ENCODE measurements around the gene SDHAF2. TPM values are rescaled to one million over a fixed set of nuclear protein-coding genes. Genes with fewer than 3 reads are reported as not detected.

The SDHAF2 gene
- total and polyA plus RNA-seq, 9 of the 15 experiments (the other 6 are each of a cell fraction or from before 2014, with no cell fraction given): 21.2 to 144 (median 40.4) TPM

DNA sequence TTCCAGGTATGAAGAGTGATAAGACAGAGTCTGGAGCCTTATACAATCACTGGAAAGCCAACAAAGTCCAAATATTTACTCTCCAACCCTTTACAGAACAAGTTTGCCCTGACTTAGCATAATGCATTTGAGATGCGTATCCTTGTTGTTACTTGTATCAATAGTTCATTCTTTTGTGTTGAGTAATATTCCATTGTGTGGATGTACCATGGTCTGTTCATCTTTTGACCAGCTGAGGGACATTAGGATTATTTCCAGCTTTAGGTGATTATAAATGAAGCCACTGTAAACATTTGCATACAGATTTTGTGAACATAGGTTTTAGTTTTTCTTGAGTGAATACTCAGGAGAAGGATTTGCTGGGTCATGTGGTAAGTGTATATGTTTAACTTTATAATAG is 9.7 kb downstream of the SDHAF2 start:
- WGBS (ENCODE audit: insufficient coverage, low coverage, missing lambda C conversion rate): 100% methylated on average over 1 of the region's 1 CpG
- ATAC-seq (no peak), DNase-seq (ENCODE audit: extremely low read depth in 1 of 4, low spot score in 3 of 4) (no peak), FAIRE-seq (no peak)
- BruUV-seq (replicated peaks): TSS peak; percentile 13
- ChIA-PET POLR2A (interaction anchor here (0.6 to 3.7 kb wide), 5 partner anchors 10 to 77 kb away, joined by 3 to 15 read pairs (median 4); partner anchors contain the start of genes CPSF7 and SDHAF2), CTCF (ENCODE audit: low intra/inter-chr PET ratio) (no interaction called here)
- H3K27me3 ChIP-seq (ENCODE audit: control insufficient read depth in 2 of 2, insufficient read depth in 2 of 2, low read length in 2 of 2): no peaks in the 10 kb centered on the region
- H3K4me3 ChIP-seq: no peak overlapping the region
- H4K20me1 ChIP-seq (replicated peaks; ENCODE audit: control insufficient read depth, insufficient read depth, low read length): no peaks in the 10 kb centered on the region; the same call in 1 of the 2 replicates
- no peak overlapping the region for H3K27ac ChIP-seq (ENCODE audit: extremely low read depth, low read depth, low read length)
- H3K36me3 ChIP-seq (ENCODE audit: control insufficient read depth, insufficient read depth, low read length): peaks cover 74% of the 10 kb centered on the region
- no peaks in the 10 kb centered on the region for H3K9me3 ChIP-seq (replicated peaks; ENCODE audit: control insufficient read depth, insufficient read depth, low read depth, low read length)
- in situ Hi-C loops (cut with MboI) (no loop called here), intact Hi-C loops (cut with micrococcal nuclease) (no loop called here)
- peaks cover 49% of the 10 kb centered on the region for H3K79me2 ChIP-seq (ENCODE audit: control insufficient read depth, insufficient read depth, low read length)
- no peaks in the 10 kb centered on the region for H3K9me1 ChIP-seq (ENCODE audit: control insufficient read depth, insufficient read depth, low read length)
- H3K4me2 ChIP-seq (ENCODE audit: insufficient read depth, low read length): no peak overlapping the region
- H3K9ac ChIP-seq (ENCODE audit: insufficient read depth in 1 of 2, low read depth in 2 of 2, low read length in 2 of 2): no peak overlapping the region
- H2AFZ ChIP-seq (ENCODE audit: low read depth, low read length): no peak overlapping the region
- H3K4me1 ChIP-seq (replicated peaks in 1 of 2; ENCODE audit: control insufficient read depth in 2 of 2, insufficient read depth in 2 of 2, low read length in 2 of 2): peaks cover 0 to 2% of the 10 kb centered on the region in 2 experiments; a peak in 2 of 5 replicates
- no peak for TF ChIP-seq EZH2 (IDR thresholded peaks at IDR 0.05; ENCODE audit: borderline replicate concordance, low read depth, low read length)
- no peak for TF ChIP-seq SNRNP70 (optimal IDR thresholded peaks at IDR 0.05; ENCODE audit: low read depth, low read length)
- TF ChIP-seq ZNF551 (CRISPR knock-in tag; IDR thresholded peaks at IDR 0.05): no peak
- TF ChIP-seq, protein P1, sequence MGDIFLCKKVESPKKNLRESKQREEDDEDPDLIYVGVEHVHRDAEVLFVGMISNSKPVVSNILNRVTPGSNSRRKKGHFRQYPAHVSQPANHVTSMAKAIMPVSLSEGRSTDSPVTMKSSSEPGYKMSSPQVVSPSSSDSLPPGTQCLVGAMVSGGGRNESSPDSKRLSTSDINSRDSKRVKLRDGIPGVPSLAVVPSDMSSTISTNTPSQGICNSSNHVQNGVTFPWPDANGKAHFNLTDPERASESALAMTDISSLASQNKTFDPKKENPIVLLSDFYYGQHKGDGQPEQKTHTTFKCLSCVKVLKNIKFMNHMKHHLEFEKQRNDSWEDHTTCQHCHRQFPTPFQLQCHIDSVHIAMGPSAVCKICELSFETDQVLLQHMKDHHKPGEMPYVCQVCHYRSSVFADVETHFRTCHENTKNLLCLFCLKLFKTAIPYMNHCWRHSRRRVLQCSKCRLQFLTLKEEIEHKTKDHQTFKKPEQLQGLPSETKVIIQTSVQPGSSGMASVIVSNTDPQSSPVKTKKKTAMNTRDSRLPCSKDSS (IDR thresholded peaks at IDR 0.05; ENCODE audit: low read depth, partially characterized antibody): no peak
- TF ChIP-seq HNRNPH1 (optimal IDR thresholded peaks at IDR 0.05; ENCODE audit: low read depth, low read length): no peak
- no peak for TF ChIP-seq MCM3 (IDR thresholded peaks at IDR 0.05)
- TF ChIP-seq, protein P2, sequence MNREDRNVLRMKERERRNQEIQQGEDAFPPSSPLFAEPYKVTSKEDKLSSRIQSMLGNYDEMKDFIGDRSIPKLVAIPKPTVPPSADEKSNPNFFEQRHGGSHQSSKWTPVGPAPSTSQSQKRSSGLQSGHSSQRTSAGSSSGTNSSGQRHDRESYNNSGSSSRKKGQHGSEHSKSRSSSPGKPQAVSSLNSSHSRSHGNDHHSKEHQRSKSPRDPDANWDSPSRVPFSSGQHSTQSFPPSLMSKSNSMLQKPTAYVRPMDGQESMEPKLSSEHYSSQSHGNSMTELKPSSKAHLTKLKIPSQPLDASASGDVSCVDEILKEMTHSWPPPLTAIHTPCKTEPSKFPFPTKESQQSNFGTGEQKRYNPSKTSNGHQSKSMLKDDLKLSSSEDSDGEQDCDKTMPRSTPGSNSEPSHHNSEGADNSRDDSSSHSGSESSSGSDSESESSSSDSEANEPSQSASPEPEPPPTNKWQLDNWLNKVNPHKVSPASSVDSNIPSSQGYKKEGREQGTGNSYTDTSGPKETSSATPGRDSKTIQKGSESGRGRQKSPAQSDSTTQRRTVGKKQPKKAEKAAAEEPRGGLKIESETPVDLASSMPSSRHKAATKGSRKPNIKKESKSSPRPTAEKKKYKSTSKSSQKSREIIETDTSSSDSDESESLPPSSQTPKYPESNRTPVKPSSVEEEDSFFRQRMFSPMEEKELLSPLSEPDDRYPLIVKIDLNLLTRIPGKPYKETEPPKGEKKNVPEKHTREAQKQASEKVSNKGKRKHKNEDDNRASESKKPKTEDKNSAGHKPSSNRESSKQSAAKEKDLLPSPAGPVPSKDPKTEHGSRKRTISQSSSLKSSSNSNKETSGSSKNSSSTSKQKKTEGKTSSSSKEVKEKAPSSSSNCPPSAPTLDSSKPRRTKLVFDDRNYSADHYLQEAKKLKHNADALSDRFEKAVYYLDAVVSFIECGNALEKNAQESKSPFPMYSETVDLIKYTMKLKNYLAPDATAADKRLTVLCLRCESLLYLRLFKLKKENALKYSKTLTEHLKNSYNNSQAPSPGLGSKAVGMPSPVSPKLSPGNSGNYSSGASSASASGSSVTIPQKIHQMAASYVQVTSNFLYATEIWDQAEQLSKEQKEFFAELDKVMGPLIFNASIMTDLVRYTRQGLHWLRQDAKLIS (CRISPR knock-in tag; IDR thresholded peaks at IDR 0.05): no peak
- no peak for TF ChIP-seq PYGO2 (tag; IDR thresholded peaks at IDR 0.05)
- no peak for TF ChIP-seq SIN3B (IDR thresholded peaks at IDR 0.05; ENCODE audit: low read depth)
- no peak for TF ChIP-seq SPI1 (IDR thresholded peaks at IDR 0.05; ENCODE audit: borderline replicate concordance, low read depth, low read length)
- TF ChIP-seq FOXK1 (CRISPR knock-in tag; IDR thresholded peaks at IDR 0.05; ENCODE audit: borderline replicate concordance): no peak
- TF ChIP-seq, protein P3, sequence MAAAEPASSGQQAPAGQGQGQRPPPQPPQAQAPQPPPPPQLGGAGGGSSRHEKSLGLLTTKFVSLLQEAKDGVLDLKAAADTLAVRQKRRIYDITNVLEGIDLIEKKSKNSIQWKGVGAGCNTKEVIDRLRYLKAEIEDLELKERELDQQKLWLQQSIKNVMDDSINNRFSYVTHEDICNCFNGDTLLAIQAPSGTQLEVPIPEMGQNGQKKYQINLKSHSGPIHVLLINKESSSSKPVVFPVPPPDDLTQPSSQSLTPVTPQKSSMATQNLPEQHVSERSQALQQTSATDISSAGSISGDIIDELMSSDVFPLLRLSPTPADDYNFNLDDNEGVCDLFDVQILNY (CRISPR knock-in tag; IDR thresholded peaks at IDR 0.05): no peak
- TF ChIP-seq ZNF644 (tag; IDR thresholded peaks at IDR 0.05; ENCODE audit: low read depth): no peak
- no peak for TF ChIP-seq STAG1 (CRISPR knock-in tag; IDR thresholded peaks at IDR 0.05; ENCODE audit: borderline replicate concordance)
- TF ChIP-seq ZNF431 (CRISPR knock-in tag; IDR thresholded peaks at IDR 0.05): no peak
- TF ChIP-seq, protein P4, sequence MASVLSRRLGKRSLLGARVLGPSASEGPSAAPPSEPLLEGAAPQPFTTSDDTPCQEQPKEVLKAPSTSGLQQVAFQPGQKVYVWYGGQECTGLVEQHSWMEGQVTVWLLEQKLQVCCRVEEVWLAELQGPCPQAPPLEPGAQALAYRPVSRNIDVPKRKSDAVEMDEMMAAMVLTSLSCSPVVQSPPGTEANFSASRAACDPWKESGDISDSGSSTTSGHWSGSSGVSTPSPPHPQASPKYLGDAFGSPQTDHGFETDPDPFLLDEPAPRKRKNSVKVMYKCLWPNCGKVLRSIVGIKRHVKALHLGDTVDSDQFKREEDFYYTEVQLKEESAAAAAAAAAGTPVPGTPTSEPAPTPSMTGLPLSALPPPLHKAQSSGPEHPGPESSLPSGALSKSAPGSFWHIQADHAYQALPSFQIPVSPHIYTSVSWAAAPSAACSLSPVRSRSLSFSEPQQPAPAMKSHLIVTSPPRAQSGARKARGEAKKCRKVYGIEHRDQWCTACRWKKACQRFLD (CRISPR knock-in tag; IDR thresholded peaks at IDR 0.05): no peak
